GM12878 (cell line): Measurements from ENCODE around the gene SH3BP1. TPM values are rescaled to one million over a fixed set of nuclear protein-coding genes. Genes with fewer than 3 reads are reported as not detected.

Experiments used
- BCL11A ChIP-seq: IDR thresholded peaks from 2 replicates; pipeline ENCODE4 v1.6.1; 2011; ENCODE audit warnings: low read depth, low read length
- CUX1 ChIP-seq: IDR thresholded peaks from 2 replicates; pipeline ENCODE4 v1.6.1; 2012; ENCODE audit warnings: improper control_type of control experiment, low read depth, low read length; ENCODE audit not compliant: insufficient replicate concordance
- MTA3 ChIP-seq: IDR thresholded peaks from 2 replicates; pipeline ENCODE4 v1.6.1; 2012; ENCODE audit warnings: low read length, inconsistent platforms, borderline replicate concordance
- MXI1 ChIP-seq: fragments of 150-350 bp; IDR thresholded peaks from 2 replicates; pipeline ENCODE4 v1.6.1; 2011; ENCODE audit warnings: low read depth, mild to moderate bottlenecking, inconsistent platforms, low read length, improper control_type of control experiment
- MYC ChIP-seq: IDR thresholded peaks from 2 replicates; pipeline ENCODE4 v1.6.1; 2011; ENCODE audit warnings: mild to moderate bottlenecking, low read length, moderate library complexity, inconsistent platforms; ENCODE audit not compliant: insufficient read depth, insufficient replicate concordance, insufficient read length, severe bottlenecking
- NBN ChIP-seq: fragments of 450-650 bp; IDR thresholded peaks from 2 replicates; pipeline ENCODE4 v1.6.1; 2016
- PML ChIP-seq: IDR thresholded peaks from 2 replicates; pipeline ENCODE4 v1.6.1; 2012; ENCODE audit warnings: low read length, inconsistent platforms
- RBBP5 ChIP-seq: fragments of 200-600 bp; sonication (generic); conservative IDR thresholded peaks from 2 replicates; pipeline ENCODE4 v1.6.1; 2016
- RFX5 ChIP-seq: IDR thresholded peaks from 2 replicates; pipeline ENCODE4 v1.6.1; 2011; ENCODE audit warnings: low read depth, low read length, improper control_type of control experiment
- STAT3 ChIP-seq: IDR thresholded peaks from 2 replicates; pipeline ENCODE4 v1.6.1; 2011; ENCODE audit warnings: low read depth, low read length, improper control_type of control experiment
- SUPT20H ChIP-seq: IDR thresholded peaks from 2 replicates; pipeline ENCODE4 v1.6.1; 2011; ENCODE audit warnings: low read depth, mild to moderate bottlenecking, low read length, moderate library complexity, borderline replicate concordance; ENCODE audit not compliant: control insufficient read depth
- YBX1 ChIP-seq: fragments of 450-650 bp; IDR thresholded peaks from 2 replicates; pipeline ENCODE4 v1.6.1; 2016; ENCODE audit warnings: antibody characterized with exemption
- ZNF622 ChIP-seq: fragments of 450-650 bp; IDR thresholded peaks from 2 replicates; pipeline ENCODE4 v1.6.1; 2017; ENCODE audit warnings: mild to moderate bottlenecking, inconsistent platforms
- polyA plus RNA-seq, 11 experiments: library from polyadenylated mRNA; depleted of rRNA in 4 of 11; unstranded in 6 of 11; stranded (reverse) in 5 of 11; fragments of >200 nt; fragmentation: Nextera tagmentation in 4 of 11; fragmentation: Illumina TruSeq in 1 of 11; extraction: Ambion mirVana in 4 of 11; extraction: Trizol in 1 of 11; gene quantifications; 1 replicate in 1 of 11; 2 replicates in 10 of 11; pipeline versions ENCODE4 v1.2.1 to v1.2.3, GENCODE V29; 2011 to 2016; ENCODE audit warnings: inconsistent platforms in 2 of 11, missing spikeins in 2 of 11, low read depth in 1 of 11
- total RNA-seq, 4 experiments: library from RNA; depleted of rRNA in 3 of 4; stranded (reverse); fragments of >200 nt in 3 of 4; fragmentation: Illumina TruSeq in 1 of 4; extraction: Trizol in 1 of 4; gene quantifications; 2 replicates each; pipeline versions ENCODE4 v1.2.1 to v1.2.3, GENCODE V29; 2013 to 2021
- TF ChIP-seq, protein P1 (sequence below): fragments of 150-350 bp; IDR thresholded peaks from 2 replicates; pipeline ENCODE4 v1.6.1; 2014; ENCODE audit warnings: mild to moderate bottlenecking, low read depth, low read length
- TF ChIP-seq, protein P2 (sequence below): IDR thresholded peaks from 2 replicates; pipeline ENCODE4 v1.6.1; 2012; ENCODE audit warnings: low read depth, low read length, improper control_type of control experiment
- TF ChIP-seq, protein P3 (sequence below): IDR thresholded peaks from 2 replicates; pipeline ENCODE4 v1.6.1; 2012; ENCODE audit warnings: mild to moderate bottlenecking, low read depth, low read length

SH3BP1 gene
- total and polyA plus RNA-seq, 10 of the 15 experiments (the other 5 are each of a cell fraction or from before 2014, with no cell fraction given), result 0.29 to 70.5 (median 22.5) TPM

- TF ChIP-seq MYC (no peak), ZNF622 (no peak), CUX1 (no peak), PML (no peak), RBBP5 (no peak), MXI1 (peak; percentile 69), STAT3 (no peak), NBN (peak; percentile 63; the same call in 1 of the 2 replicates), SUPT20H (no peak), YBX1 (no peak), BCL11A (no peak), MTA3 (no peak), RFX5 (peak; percentile 98)
- TF ChIP-seq, protein P1, sequence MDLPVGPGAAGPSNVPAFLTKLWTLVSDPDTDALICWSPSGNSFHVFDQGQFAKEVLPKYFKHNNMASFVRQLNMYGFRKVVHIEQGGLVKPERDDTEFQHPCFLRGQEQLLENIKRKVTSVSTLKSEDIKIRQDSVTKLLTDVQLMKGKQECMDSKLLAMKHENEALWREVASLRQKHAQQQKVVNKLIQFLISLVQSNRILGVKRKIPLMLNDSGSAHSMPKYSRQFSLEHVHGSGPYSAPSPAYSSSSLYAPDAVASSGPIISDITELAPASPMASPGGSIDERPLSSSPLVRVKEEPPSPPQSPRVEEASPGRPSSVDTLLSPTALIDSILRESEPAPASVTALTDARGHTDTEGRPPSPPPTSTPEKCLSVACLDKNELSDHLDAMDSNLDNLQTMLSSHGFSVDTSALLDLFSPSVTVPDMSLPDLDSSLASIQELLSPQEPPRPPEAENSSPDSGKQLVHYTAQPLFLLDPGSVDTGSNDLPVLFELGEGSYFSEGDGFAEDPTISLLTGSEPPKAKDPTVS, result no peak
- TF ChIP-seq, protein P2, sequence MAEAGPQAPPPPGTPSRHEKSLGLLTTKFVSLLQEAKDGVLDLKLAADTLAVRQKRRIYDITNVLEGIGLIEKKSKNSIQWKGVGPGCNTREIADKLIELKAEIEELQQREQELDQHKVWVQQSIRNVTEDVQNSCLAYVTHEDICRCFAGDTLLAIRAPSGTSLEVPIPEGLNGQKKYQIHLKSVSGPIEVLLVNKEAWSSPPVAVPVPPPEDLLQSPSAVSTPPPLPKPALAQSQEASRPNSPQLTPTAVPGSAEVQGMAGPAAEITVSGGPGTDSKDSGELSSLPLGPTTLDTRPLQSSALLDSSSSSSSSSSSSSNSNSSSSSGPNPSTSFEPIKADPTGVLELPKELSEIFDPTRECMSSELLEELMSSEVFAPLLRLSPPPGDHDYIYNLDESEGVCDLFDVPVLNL, result 0 out of 2 replicates have a peak, but pooled peaks have one; percentile 19
- TF ChIP-seq, protein P3, sequence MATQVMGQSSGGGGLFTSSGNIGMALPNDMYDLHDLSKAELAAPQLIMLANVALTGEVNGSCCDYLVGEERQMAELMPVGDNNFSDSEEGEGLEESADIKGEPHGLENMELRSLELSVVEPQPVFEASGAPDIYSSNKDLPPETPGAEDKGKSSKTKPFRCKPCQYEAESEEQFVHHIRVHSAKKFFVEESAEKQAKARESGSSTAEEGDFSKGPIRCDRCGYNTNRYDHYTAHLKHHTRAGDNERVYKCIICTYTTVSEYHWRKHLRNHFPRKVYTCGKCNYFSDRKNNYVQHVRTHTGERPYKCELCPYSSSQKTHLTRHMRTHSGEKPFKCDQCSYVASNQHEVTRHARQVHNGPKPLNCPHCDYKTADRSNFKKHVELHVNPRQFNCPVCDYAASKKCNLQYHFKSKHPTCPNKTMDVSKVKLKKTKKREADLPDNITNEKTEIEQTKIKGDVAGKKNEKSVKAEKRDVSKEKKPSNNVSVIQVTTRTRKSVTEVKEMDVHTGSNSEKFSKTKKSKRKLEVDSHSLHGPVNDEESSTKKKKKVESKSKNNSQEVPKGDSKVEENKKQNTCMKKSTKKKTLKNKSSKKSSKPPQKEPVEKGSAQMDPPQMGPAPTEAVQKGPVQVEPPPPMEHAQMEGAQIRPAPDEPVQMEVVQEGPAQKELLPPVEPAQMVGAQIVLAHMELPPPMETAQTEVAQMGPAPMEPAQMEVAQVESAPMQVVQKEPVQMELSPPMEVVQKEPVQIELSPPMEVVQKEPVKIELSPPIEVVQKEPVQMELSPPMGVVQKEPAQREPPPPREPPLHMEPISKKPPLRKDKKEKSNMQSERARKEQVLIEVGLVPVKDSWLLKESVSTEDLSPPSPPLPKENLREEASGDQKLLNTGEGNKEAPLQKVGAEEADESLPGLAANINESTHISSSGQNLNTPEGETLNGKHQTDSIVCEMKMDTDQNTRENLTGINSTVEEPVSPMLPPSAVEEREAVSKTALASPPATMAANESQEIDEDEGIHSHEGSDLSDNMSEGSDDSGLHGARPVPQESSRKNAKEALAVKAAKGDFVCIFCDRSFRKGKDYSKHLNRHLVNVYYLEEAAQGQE, result no peak
These were observed 18.9 kb downstream of the SH3BP1 start, which contains the start of gene PDXP (continued) for GRCh38 chr22:37658133-37659065.
